Stimulated activated CD8-positive, alpha-beta memory T cell treated with anti-CD3 and anti-CD28 coated beads, Interleukin-15, amount 100 ng/mL, for 48 hours (primary cell): ENCODE measurements around the gene SLC38A10.

Experiments
- DNase-seq, 2 donors: peaks; one replicate each; pipeline ENCODE4 v3.0.0-alpha.2; 2020; ENCODE audit warnings: low read depth in 2 of 2

SLC38A10 gene

GRCh38 chr17:81254955-81255717 lies 40.0 kb downstream of the SLC38A10 start:
- no peak for DNase-seq

- DNase-seq: peak; percentile 15 to 32
Measured at GRCh38 chr17:81253358-81254131, 41.6 kb downstream of the SLC38A10 start.

- DNase-seq: no peak
Measured at GRCh38 chr17:81252987-81253329, 42.1 kb downstream of the SLC38A10 start.

GRCh38 chr17:81252326-81252986 lies 42.7 kb downstream of the SLC38A10 start:
- DNase-seq: no peak

- DNase-seq: no peak
Measured at GRCh38 chr17:81251709-81252301, 43.3 kb downstream of the SLC38A10 start.

GRCh38 chr17:81251094-81251708 lies 43.9 kb downstream of the SLC38A10 start:
- no peak for DNase-seq

- DNase-seq: no peak
Measured at GRCh38 chr17:81250286-81251093, 44.6 kb downstream of the SLC38A10 start.

- DNase-seq: no peak
Measured at GRCh38 chr17:81249223-81250040, 45.7 kb downstream of the SLC38A10 start.

GRCh38 chr17:81248649-81249048 lies 46.5 kb downstream of the SLC38A10 start:
- no peak for DNase-seq

GRCh38 chr17:81247339-81247990 lies 47.6 kb downstream of the SLC38A10 start:
- DNase-seq: no peak

GRCh38 chr17:81246679-81247338 lies 48.3 kb downstream of the SLC38A10 start:
- no peak for DNase-seq

GRCh38 chr17:81246343-81246670 lies 48.8 kb downstream of the SLC38A10 start:
- no peak for DNase-seq

GRCh38 chr17:81245665-81246342 lies 49.3 kb downstream of the SLC38A10 start:
- DNase-seq: no peak

GRCh38 chr17:81245024-81245664 lies 50.0 kb downstream of the SLC38A10 start:
- no peak for DNase-seq

- DNase-seq: no peak
Measured at GRCh38 chr17:81244358-81245023, 50.6 kb downstream of the SLC38A10 start.

- no peak for DNase-seq
Measured at GRCh38 chr17:81243333-81243664, 51.8 kb downstream of the SLC38A10 start.

- no peak for DNase-seq
Measured at GRCh38 chr17:81242421-81243332, 52.4 kb downstream of the SLC38A10 start.
